GM12878 (cell line): ENCODE measurements around the gene SLC4A2. TPM values are rescaled to one million over a fixed set of nuclear protein-coding genes. Genes with fewer than 3 reads are reported as not detected.

Experiments
- ATAC-seq: fragments of 200-7000 bp; cut with Tn5 transposase; 3 replicates; pipeline ENCODE4 v1.9.1; 2020; ENCODE audit warnings: mild to moderate bottlenecking, moderate library complexity
- BruUV-seq: library from RNA; stranded (reverse); fragments of 400-500 nt; replicated peaks from 2 replicates; lab custom pipeline; 2021; lab: Mats Ljungman, UMichigan
- CTCF ChIA-PET: fragments of 300-600 bp; sonication (Branson Sonifier 250); formaldehyde crosslinking; extraction: SDS; loops from one replicate; lab custom pipeline; 2021; ENCODE audit warnings: inconsistent platforms; lab: Yijun Ruan, JAX
- POLR2A ChIA-PET: fragments of 350-600 bp; formaldehyde crosslinking; extraction: SDS; loops from one replicate; lab custom pipeline; 2021; ENCODE audit warnings: inconsistent platforms; lab: Charles Lee
- RAD21 ChIA-PET: fragments of 300-600 bp; sonication (Branson Sonifier 250); formaldehyde crosslinking; loops from one replicate; lab custom pipeline; 2023; ENCODE audit warnings: antibody characterized with exemption; ENCODE audit not compliant: unreplicated experiment; lab: Charles Lee
- SMC1A ChIA-PET: fragments of 300-600 bp; sonication (Branson Sonifier 250); formaldehyde crosslinking; loops from one replicate; lab custom pipeline; 2023; ENCODE audit not compliant: unreplicated experiment, uncharacterized antibody; lab: Charles Lee
- DNase-seq: peaks from one replicate; pipeline ENCODE4 v3.0.0-alpha.2; 2011; ENCODE audit warnings: low read depth, low spot score
- FAIRE-seq: peaks from 3 replicates; lab custom pipeline; 2011; peaks lifted over from hg19 to GRCh38; lab: Jason Lieb, UNC
- H2AFZ ChIP-seq: 2 replicates; pipeline ENCODE4 v1.6.0; 2011; ENCODE audit warnings: low read depth, low read length, control low read depth; ENCODE audit not compliant: control insufficient read depth
- H3K27ac ChIP-seq: 2 replicates; pipeline ENCODE4 v1.5.1; 2011; ENCODE audit warnings: control low read depth; ENCODE audit not compliant: control insufficient read depth, insufficient read depth
- H3K27me3 ChIP-seq, 2 experiments: replicated peaks in 1 of 2; 2 replicates each; pipeline versions ENCODE4 v1.6.0 to v1.6.1; 2011; ENCODE audit warnings: low read length in 1 of 2; ENCODE audit not compliant: control insufficient read depth in 2 of 2, insufficient read depth in 2 of 2
- H3K36me3 ChIP-seq, 2 experiments: 2 replicates each; pipeline ENCODE4 v1.5.1; 2011; ENCODE audit warnings: low read length in 1 of 2; ENCODE audit not compliant: control insufficient read depth in 2 of 2, insufficient read depth in 2 of 2
- H3K4me1 ChIP-seq: 2 replicates; pipeline ENCODE4 v1.6.1; 2011; ENCODE audit warnings: mild to moderate bottlenecking, low read length, moderate library complexity, mixed read lengths; ENCODE audit not compliant: control insufficient read depth, insufficient read depth
- H3K4me2 ChIP-seq: 2 replicates; pipeline ENCODE4 v1.6.0; 2011; ENCODE audit warnings: control low read depth; ENCODE audit not compliant: control insufficient read depth, insufficient read depth
- H3K4me3 ChIP-seq: fragments of 200-600 bp; sonication (generic); 2 replicates; pipeline ENCODE4 v1.5.1; 2016
- H3K79me2 ChIP-seq: 2 replicates; pipeline ENCODE4 v1.6.0; 2011; ENCODE audit warnings: low read length; ENCODE audit not compliant: control insufficient read depth, insufficient read depth
- H3K9ac ChIP-seq: 2 replicates; pipeline ENCODE4 v1.8.0; 2011; ENCODE audit warnings: low read length, control low read depth, mixed read lengths; ENCODE audit not compliant: control insufficient read depth, insufficient read depth
- H3K9me3 ChIP-seq: replicated peaks from 3 replicates; pipeline ENCODE4 v1.5.1; 2011; ENCODE audit warnings: mild to moderate bottlenecking, low read length; ENCODE audit not compliant: control insufficient read depth, insufficient read depth
- H4K20me1 ChIP-seq: 2 replicates; pipeline ENCODE4 v1.6.0; 2011; ENCODE audit not compliant: control insufficient read depth, insufficient read depth
- BACH1 ChIP-seq: fragments of 450-650 bp; IDR thresholded peaks from 2 replicates; pipeline ENCODE4 v1.6.1; 2017; ENCODE audit warnings: mild to moderate bottlenecking, borderline replicate concordance
- EZH2 ChIP-seq: IDR thresholded peaks from 2 replicates; pipeline ENCODE4 v1.6.1; 2012; ENCODE audit warnings: low read depth, mild to moderate bottlenecking, control low read depth, inconsistent platforms, low read length, borderline replicate concordance; ENCODE audit not compliant: control insufficient read depth
- FOXK2 ChIP-seq: fragments of 450-650 bp; IDR thresholded peaks from 2 replicates; pipeline ENCODE4 v1.6.1; 2017; ENCODE audit warnings: mild to moderate bottlenecking, moderate library complexity
- KAT2A ChIP-seq: conservative IDR thresholded peaks from 2 replicates; pipeline ENCODE4 v1.6.1; 2011; ENCODE audit warnings: low read depth, low read length; ENCODE audit not compliant: control insufficient read depth
- MEF2A ChIP-seq: IDR thresholded peaks from 2 replicates; pipeline ENCODE4 v1.6.1; 2011; ENCODE audit warnings: low read depth, mild to moderate bottlenecking, low read length, moderate library complexity; ENCODE audit not compliant: insufficient read depth
- MYC ChIP-seq: IDR thresholded peaks from 2 replicates; pipeline ENCODE4 v1.6.1; 2011; ENCODE audit warnings: mild to moderate bottlenecking, low read length, moderate library complexity, inconsistent platforms; ENCODE audit not compliant: insufficient read depth, insufficient replicate concordance, insufficient read length, severe bottlenecking
- NR2F1 ChIP-seq: fragments of 450-650 bp; conservative IDR thresholded peaks from 2 replicates; pipeline ENCODE4 v1.6.1; 2017; ENCODE audit warnings: mild to moderate bottlenecking
- PKNOX1 ChIP-seq: fragments of 450-650 bp; IDR thresholded peaks from 2 replicates; pipeline ENCODE4 v1.6.1; 2016; ENCODE audit warnings: mild to moderate bottlenecking
- REST ChIP-seq: IDR thresholded peaks from 2 replicates; pipeline ENCODE4 v1.6.1; 2012; ENCODE audit warnings: mild to moderate bottlenecking, low read depth, low read length
- SIN3A ChIP-seq: IDR thresholded peaks from 2 replicates; pipeline ENCODE4 v1.6.1; 2012; ENCODE audit warnings: low read depth, low read length, improper control_type of control experiment
- SRF ChIP-seq, 2 experiments: IDR thresholded peaks; 2 replicates each; pipeline ENCODE4 v1.6.1; 2011; ENCODE audit warnings: low read depth in 2 of 2, low read length in 2 of 2, mild to moderate bottlenecking in 1 of 2, moderate library complexity in 1 of 2
- STAT3 ChIP-seq: IDR thresholded peaks from 2 replicates; pipeline ENCODE4 v1.6.1; 2011; ENCODE audit warnings: low read depth, low read length, improper control_type of control experiment
- ZNF592 ChIP-seq: fragments of 450-650 bp; IDR thresholded peaks from 2 replicates; pipeline ENCODE4 v1.6.1; 2017; ENCODE audit warnings: mild to moderate bottlenecking, moderate library complexity
- WGBS: methylation state at CpG from one replicate; pipeline ENCODE4 v1.1.6; 2016; ENCODE audit warnings: low lambda C conversion rate; ENCODE audit not compliant: insufficient replicate concordance, insufficient coverage; ENCODE audit errors: missing lambda C conversion rate; 5-methylcytosine and 5-hydroxymethylcytosine counted together
- in situ Hi-C: fragments of 300-500 bp; cut with MboI; formaldehyde crosslinking; loops from 9 replicates; pipeline ENCODE4 v1.14.3; 2018; ENCODE audit warnings: mixed read lengths
- intact Hi-C: fragments of 100-400 bp; cut with micrococcal nuclease; formaldehyde crosslinking; loops from one replicate; pipeline ENCODE4 v1.14.2; 2022; ENCODE audit not compliant: unreplicated experiment
- polyA plus RNA-seq, 11 experiments: library from polyadenylated mRNA; depleted of rRNA in 4 of 11; unstranded in 6 of 11; stranded (reverse) in 5 of 11; fragments of >200 nt; fragmentation: Nextera tagmentation in 4 of 11; fragmentation: Illumina TruSeq in 1 of 11; extraction: Ambion mirVana in 4 of 11; extraction: Trizol in 1 of 11; gene quantifications; 1 replicate in 1 of 11; 2 replicates in 10 of 11; pipeline versions ENCODE4 v1.2.1 to v1.2.3, GENCODE V29; 2011 to 2016; ENCODE audit warnings: inconsistent platforms in 2 of 11, missing spikeins in 2 of 11, low read depth in 1 of 11
- total RNA-seq, 4 experiments: library from RNA; depleted of rRNA in 3 of 4; stranded (reverse); fragments of >200 nt in 3 of 4; fragmentation: Illumina TruSeq in 1 of 4; extraction: Trizol in 1 of 4; gene quantifications; 2 replicates each; pipeline versions ENCODE4 v1.2.1 to v1.2.3, GENCODE V29; 2013 to 2021

SLC4A2 gene
- total and polyA plus RNA-seq, 10 of the 15 experiments (the other 5 are each of a cell fraction or from before 2014, with no cell fraction given), result 2.7 to 78.6 (median 30.1) TPM

GRCh38 chr7:151089893-151090730 is 30.7 kb downstream of the SLC4A2 start:
- no peaks in the 10 kb centered on the region for H3K9me3 ChIP-seq
- in situ Hi-C loops (no loop called here), intact Hi-C loops (loop anchor here (2.0 kb wide), 2 partner anchors 21 to 31 kb away; partner anchors contain the start of gene SLC4A2)
- no peaks in the 10 kb centered on the region for H3K27me3 ChIP-seq
- peak overlapping the region; percentile 95; the same call in 1 of the 2 replicates for H3K4me2 ChIP-seq
- no peak overlapping the region; the same call in 1 of the 2 replicates for H3K9ac ChIP-seq
- peaks cover 18% of the 10 kb centered on the region for H3K4me1 ChIP-seq
- BruUV-seq, result no TSS peak
- H3K36me3 ChIP-seq, result peaks cover 0 to 2% of the 10 kb centered on the region in 2 experiments; a peak in 2 of 4 replicates
- 91% methylated on average over 19 of the region's 22 CpGs for WGBS
- POLR2A ChIA-PET, result interaction anchor here (0.7 to 0.8 kb wide), 2 partner anchors 9 to 51 kb away, joined by 4 to 7 read pairs; partner anchors contain the start of gene FASTK
- FAIRE-seq (no peak), ATAC-seq (no peak), DNase-seq (no peak)
- SMC1A ChIA-PET, result no interaction called here
- H3K79me2 ChIP-seq, result peaks cover 77% of the 10 kb centered on the region
- no peaks in the 10 kb centered on the region; the same call in 1 of the 2 replicates for H4K20me1 ChIP-seq
- RAD21 ChIA-PET, result interaction anchor here (0.9 kb wide), 1 partner anchor 30 kb away, joined by 3 read pairs; no protein-coding TSS in a partner anchor
- no peak overlapping the region for H2AFZ ChIP-seq
- H3K4me3 ChIP-seq, result peak overlapping the region; percentile 87; the same call in 1 of the 2 replicates
- CTCF ChIA-PET, result interaction anchor here (0.8 to 2.5 kb wide), 9 partner anchors 8 to 154 kb away, joined by 3 to 13 read pairs (median 4); no protein-coding TSS in a partner anchor
- peak overlapping the region; percentile 80; the same call in 1 of the 2 replicates for H3K27ac ChIP-seq
- no peak for TF ChIP-seq SIN3A
- TF ChIP-seq FOXK2, result no peak
- no peak for TF ChIP-seq ZNF592
- no peak for TF ChIP-seq PKNOX1
- TF ChIP-seq REST, result no peak
- TF ChIP-seq KAT2A, result no peak
- no peak for TF ChIP-seq SRF (IDR thresholded peaks at IDR 0.05; ENCODE audit: low read depth in 2 of 2, low read length in 2 of 2)
- TF ChIP-seq MYC, result no peak
- no peak for TF ChIP-seq NR2F1
- no peak for TF ChIP-seq STAT3
- TF ChIP-seq MEF2A, result no peak
- no peak for TF ChIP-seq EZH2
- no peak for TF ChIP-seq BACH1
